Stimulated activated CD4-positive, alpha-beta T cell treated with anti-CD3 and anti-CD28 coated beads, Interleukin-4, amount 100 ng/mL, for 1 hour (primary cell): ENCODE measurements around the gene C19orf81.

Experiments used
- DNase-seq: peaks from one replicate; pipeline ENCODE4 v3.0.0-alpha.2; 2020

The C19orf81 gene

GRCh38 chr19:50660088-50660366 lies 10.8 kb downstream of the C19orf81 start:
- no peak for DNase-seq

GRCh38 chr19:50661023-50661422 lies 11.8 kb downstream of the C19orf81 start:
- DNase-seq = no peak

GRCh38 chr19:50661766-50662650 lies 12.8 kb downstream of the C19orf81 start:
- no peak for DNase-seq

GRCh38 chr19:50662651-50663481 lies 13.6 kb downstream of the C19orf81 start:
- no peak for DNase-seq

GRCh38 chr19:50663482-50663790 lies 14.2 kb downstream of the C19orf81 start:
- DNase-seq = no peak

- DNase-seq = no peak
Measured at GRCh38 chr19:50664204-50664603, 15.0 kb downstream of the C19orf81 start.

- DNase-seq = no peak
Measured at GRCh38 chr19:50666346-50667176, 17.3 kb downstream of the C19orf81 start.

GRCh38 chr19:50667177-50667758 lies 18.0 kb downstream of the C19orf81 start:
- DNase-seq = no peak

- DNase-seq = no peak
Measured at GRCh38 chr19:50667759-50668231, 18.6 kb downstream of the C19orf81 start.

- DNase-seq = no peak
Measured at GRCh38 chr19:50668416-50668815, 19.2 kb downstream of the C19orf81 start.

GRCh38 chr19:50668879-50669278 lies 19.6 kb downstream of the C19orf81 start:
- DNase-seq = no peak

GRCh38 chr19:50669302-50670101 lies 20.3 kb downstream of the C19orf81 start:
- DNase-seq = peak; percentile 40

GRCh38 chr19:50670102-50670380 lies 20.8 kb downstream of the C19orf81 start:
- DNase-seq = no peak

- DNase-seq = no peak
Measured at GRCh38 chr19:50673118-50673517, 23.9 kb downstream of the C19orf81 start.

- DNase-seq = no peak
Measured at GRCh38 chr19:50676625-50677197, 27.5 kb downstream of the C19orf81 start.

GRCh38 chr19:50677636-50678035 lies 28.4 kb downstream of the C19orf81 start:
- no peak for DNase-seq

- no peak for DNase-seq
Measured at GRCh38 chr19:50678323-50678722, 29.1 kb downstream of the C19orf81 start.

GRCh38 chr19:50679177-50680125 lies 30.2 kb downstream of the C19orf81 start:
- DNase-seq = peak; percentile 76

- no peak for DNase-seq
Measured at GRCh38 chr19:50686310-50687032, 37.2 kb downstream of the C19orf81 start.

GRCh38 chr19:50688766-50689165 lies 39.5 kb downstream of the C19orf81 start:
- no peak for DNase-seq
